SHP77 treated with DMSO at 0.1 percent for 48 hours (cell line): ENCODE data around the gene ARHGAP18.

Experiments used
- DNase-seq: peaks from one replicate; lab custom pipeline; 2025; lab: John Stamatoyannopoulos, UW

Gene ARHGAP18

GRCh38 chr6:129667621-129668020 is 42.4 kb downstream of the ARHGAP18 start:
- no peak for DNase-seq

- DNase-seq: no peak
Measured at GRCh38 chr6:129667034-129667433, 42.9 kb downstream of the ARHGAP18 start.

DNA sequence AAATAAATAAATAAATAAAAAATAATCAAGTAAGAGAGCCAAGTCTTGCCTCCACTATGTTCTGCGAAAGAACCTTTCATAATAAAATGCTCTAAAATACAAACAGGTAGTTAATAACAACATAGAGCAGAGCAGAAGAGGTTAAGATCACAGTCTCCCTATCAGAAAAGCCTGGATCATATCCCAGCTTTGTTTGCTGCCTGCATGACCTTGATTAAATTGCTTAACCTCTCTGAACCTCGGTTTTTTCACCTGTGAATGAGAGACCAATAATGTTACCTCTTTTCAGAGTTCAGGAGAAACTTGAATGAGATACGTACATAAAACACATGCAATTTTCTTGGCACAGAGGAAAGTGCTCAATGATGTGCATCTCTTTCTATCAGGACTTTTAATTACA is 44.4 kb downstream of the ARHGAP18 start:
- DNase-seq: no peak

DNA sequence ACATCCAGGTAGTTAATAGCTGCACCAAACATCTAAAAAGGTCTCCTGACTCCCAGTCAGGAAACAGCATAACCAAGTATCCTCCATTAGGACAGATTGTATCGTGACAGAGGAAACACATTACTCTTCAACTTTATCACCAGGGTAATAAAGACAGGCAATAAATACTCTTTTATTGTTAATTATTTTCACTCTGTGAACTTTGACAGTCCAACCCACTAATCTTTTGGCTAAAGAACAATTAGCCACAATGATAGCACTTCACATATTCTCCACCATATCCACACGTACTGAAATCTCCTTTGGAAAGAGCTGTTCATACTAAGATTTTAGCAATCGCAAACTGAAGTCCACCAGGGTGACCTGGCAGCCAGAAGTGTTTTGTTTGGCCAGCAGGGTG is 46.4 kb downstream of the ARHGAP18 start:
- no peak for DNase-seq

GRCh38 chr6:129662980-129663431 is 47.0 kb downstream of the ARHGAP18 start:
- DNase-seq: no peak

DNA sequence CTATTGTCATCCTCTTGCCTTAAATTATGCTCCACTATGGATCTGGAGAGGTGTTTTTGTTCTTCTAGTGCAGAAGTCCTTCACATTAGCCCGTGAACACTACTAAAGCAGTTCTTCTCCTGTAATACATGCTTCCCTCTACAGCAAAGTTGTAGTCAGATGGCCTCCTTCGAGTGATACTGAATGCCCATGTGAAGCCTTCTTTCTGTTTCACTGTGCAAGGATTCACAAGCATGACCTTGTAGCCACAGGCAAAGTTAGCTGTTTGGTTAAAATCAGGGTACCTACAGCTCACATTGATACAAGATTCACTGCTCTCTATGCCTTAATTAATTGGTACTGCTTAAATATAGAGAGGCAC is 47.6 kb downstream of the ARHGAP18 start:
- no peak for DNase-seq

DNA sequence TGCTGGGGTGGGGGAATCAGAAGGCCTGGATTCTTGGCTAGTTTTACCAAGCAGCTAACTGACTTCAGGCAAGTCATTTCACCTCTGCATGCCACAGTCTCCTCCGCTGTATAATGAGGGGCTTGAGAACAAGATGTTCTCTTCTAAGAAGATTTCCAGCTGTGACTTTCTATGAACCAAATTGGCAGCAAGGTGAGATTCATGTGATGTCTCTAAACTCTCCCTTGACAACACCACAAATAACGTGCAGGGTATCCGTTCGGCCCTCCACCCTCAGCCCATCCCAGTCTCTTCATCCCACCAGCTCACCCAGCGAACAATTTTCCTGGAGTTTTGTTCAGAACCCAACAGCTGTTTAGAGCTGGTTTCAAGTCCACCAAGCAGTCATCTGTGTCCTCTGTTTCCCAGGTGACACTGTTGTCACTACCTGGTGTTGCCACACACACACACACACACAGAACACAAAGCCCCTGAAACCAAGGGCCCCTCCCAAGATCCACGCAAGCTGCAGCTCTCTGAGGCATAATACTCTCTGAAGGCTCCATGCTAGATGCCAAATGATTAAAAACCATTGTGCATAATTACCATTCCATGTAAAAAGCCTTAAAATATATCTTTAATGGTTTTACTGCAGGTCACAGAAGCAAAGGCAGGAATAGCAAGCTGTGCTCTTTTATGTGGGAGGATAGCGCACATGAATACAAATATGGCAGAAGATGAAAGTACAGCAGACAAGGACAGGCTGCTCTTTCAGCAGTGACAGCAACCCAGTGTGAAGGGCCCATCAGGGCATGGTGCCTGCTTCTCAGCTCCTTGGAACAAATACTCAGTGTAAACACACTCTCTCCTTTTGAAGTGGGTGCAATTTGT is 48.2 kb downstream of the ARHGAP18 start:
- no peak for DNase-seq

DNA sequence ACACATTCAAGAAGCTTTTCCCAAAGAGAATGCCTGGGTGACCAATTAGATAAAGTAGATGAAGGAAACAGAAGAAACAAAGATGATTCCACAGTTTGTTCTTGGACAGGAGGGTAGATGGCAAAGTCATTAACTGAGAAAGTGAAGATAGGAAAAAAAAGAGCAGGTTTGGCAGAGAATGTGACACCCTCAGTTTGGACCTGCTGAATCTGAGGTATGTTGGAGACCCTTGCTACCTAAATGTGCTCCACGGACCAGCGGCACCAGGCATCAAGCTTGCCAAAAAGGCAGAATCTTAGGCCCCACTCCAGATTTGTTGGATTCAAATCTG is 49.7 kb downstream of the ARHGAP18 start:
- DNase-seq: no peak

DNA sequence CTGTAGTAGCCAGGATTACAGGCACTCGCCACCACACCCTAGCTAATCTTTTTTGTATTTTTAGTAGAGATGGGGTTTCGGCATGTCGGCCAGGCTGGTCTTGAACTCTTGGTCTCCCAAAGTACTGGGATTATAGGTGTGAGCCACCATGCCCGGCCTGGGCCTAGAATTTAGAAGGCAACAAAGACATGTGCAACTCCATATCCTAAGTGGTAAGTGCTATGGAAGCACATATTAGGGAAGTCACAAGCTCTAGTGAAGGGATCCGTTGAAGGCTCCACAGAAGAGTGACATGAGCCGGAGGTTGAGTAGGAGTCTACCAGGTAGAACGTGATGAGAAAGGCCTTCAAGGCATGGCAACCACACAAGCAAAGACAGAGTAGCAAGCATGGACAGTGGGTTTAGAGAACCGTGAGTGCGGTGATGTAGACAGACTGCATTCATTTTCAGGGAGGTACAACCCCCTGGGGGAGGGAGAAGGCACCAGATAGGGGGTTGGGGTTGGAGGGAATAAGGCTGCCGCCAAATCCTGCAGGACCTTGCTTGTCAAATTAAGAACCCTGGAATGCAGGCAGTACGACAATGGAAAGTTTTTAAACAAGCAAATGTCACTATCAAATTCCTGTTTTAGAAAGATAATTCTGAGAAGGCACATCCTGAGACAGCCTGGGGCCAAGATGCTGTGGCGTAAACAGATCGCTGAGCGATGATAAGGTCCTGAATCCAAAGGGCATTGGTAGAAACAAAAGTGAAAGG is 50.2 kb downstream of the ARHGAP18 start:
- no peak for DNase-seq

GRCh38 chr6:129659167-129659566 is 50.8 kb downstream of the ARHGAP18 start:
- no peak for DNase-seq

GRCh38 chr6:129657483-129657882 is 52.5 kb downstream of the ARHGAP18 start:
- no peak for DNase-seq

DNA sequence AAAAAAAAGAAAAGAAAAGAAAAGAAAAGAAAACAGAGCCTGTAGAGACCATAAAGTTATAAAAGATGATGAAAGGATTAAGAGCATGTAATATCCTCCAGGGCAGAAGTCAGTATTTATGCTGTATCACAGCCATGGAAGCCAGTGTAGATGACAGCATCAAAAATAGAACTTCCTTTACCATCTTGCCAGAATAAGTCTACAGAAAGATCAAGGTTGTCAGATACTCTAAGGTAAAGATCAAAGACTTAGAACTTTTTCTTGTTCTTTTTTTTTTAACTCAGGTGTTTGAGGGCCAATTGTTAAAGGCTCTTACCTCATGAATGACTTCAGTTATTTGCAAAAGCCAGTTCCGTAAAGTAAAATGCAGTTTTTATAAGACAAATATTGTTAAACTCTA is 54.6 kb downstream of the ARHGAP18 start:
- DNase-seq: no peak

DNA sequence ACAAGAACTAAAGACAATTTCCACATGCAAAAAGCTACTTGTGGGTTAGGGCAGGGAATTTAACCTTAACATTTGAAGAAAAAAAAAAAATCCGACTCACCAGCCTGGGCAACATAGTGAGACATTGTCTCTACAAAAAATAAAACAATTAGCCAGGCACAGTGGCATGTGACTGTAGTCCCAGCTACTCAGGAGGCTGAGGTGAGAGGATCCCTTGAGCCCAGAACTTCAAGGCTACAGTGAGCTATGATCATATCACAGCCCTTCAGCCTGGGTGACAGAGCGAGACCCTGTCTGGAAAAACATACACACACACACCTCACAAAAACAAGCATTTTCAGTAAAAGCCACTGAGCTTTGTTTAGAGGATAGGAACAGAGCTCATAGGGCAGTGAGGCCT is 56.2 kb downstream of the ARHGAP18 start:
- DNase-seq: no peak

DNA sequence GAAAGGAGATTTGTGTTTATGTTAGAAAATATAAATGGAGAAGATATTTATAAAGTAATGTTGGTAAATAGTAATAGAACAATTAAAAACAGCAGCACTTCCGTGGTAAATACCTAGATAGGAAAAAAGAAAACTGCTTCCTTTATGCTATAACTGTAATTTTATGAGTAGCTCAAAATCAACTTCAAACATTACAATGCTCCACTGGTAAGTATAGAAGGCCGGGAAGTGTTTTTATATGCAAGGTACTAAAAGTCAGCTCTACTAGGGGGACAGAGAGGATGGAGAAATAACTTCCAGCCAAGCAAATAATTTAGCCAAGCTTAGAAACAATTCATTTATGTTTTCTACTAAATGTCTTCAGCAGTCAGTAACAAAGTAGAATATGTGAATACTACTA is 56.7 kb downstream of the ARHGAP18 start:
- no peak for DNase-seq

GRCh38 chr6:129651291-129651691 is 58.7 kb downstream of the ARHGAP18 start:
- DNase-seq: no peak

GRCh38 chr6:129648819-129649491 is 61.0 kb downstream of the ARHGAP18 start:
- no peak for DNase-seq

GRCh38 chr6:129647044-129647443 is 62.9 kb downstream of the ARHGAP18 start:
- DNase-seq: no peak

DNA sequence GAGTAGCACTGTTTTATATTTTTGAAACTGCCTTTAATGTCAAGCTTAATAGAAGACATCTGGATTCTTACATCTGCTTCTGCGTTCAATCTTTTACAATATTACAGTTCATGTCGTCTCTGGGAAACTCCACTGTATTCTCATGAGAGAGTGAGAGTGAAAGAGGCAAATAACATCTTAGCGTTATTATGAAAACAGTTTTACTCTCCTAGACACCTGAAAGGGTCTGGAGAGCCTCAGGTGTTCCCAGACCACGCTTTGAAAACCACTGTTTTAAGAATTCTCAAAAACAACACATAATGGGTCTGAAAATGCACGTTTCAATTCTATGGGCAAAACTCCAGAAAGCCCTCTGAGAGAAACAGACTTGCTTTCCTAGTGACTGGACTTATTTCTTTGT is 63.3 kb downstream of the ARHGAP18 start:
- no peak for DNase-seq

DNA sequence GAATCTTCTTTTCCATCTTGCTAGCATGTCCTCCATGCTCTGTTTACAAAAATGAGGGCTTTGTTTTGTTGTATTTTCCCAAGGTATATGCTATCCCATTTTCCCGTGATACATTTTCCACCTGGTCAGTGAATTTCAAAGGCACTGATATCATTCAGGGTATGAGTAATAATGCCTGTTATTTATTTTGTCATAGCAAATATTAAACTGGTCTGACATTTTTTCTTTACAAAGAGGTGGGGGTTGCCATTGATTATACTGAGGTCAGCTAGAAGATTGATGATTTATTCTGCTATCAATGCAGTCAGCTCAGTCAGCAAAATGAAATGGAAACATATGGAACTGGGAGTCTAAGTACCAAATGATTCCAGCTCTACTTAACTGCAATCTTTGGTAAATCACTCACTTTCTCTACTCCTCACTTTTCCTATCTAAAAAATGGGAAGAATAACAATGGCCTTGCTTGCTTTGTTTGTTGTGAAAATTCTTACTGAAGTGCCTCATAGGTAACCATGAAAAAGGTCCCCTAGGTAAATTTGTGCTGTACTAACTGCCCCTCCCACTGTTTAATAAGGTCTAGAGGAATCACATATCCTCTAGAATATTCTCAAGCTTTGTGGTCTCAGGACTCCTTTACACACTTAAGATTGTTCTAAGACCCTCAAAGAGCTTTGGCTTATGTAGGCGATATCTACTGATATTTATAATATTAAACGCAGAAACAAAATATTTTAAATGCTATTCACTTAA is 64.0 kb downstream of the ARHGAP18 start:
- no peak for DNase-seq

DNA sequence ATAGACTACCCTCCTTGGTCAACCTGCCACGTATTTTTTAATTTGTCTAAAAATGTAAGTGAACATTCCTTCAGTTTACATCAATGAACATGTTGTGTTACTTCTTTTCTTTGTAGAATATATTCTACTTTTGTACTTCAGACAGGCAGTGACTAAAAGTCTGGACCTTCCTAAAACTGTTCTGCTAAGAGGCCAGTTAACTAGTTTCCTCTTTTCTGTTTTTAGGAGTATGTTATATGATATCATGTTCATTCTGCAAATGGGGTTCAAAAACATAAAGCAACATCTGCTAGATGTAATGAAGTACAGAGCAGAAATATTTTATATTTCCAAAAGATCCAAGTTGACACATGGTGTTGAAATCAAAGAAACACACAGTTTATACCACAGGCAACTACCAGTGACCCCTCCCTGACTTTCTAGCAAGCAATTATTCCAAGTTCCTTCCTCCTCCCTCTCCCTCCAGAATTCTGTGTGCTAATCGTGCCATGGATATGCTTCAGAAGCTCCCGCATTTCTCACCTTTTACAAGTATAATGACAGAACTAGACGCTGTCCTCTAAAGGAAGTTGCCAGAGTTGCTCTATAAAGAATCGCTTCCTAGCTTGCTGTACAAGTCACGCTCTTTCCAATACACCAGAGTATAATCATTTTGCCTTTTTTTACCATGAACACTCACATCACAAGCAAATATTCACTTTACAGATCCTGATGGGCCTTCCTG is 64.7 kb downstream of the ARHGAP18 start:
- no peak for DNase-seq

- no peak for DNase-seq
Measured at GRCh38 chr6:129644567-129645015, 65.4 kb downstream of the ARHGAP18 start.
